HG03108 (cell line): ENCODE data around the gene UCP3.
"Not testable (repeated sequence)": the region's sequence is repeated elsewhere in the genome, so short reads cannot be mapped to it uniquely, and the experiment has no call there.

Experiments used
- ATAC-seq: cut with Tn5 transposase; IDR thresholded peaks from one replicate; pipeline ENCODE4 v1.9.1; 2021; ENCODE audit warnings: moderate library complexity; ENCODE audit not compliant: unreplicated experiment

Gene UCP3

GRCh38 chr11:74001822-74002286 is 7.0 kb downstream of the UCP3 start:
- ATAC-seq, result no peak

GRCh38 chr11:74000307-74001133 is 8.4 kb downstream of the UCP3 start:
- no peak for ATAC-seq

- ATAC-seq, result no peak
These were observed 9.1 kb downstream of the UCP3 start for GRCh38 chr11:73999581-74000306.

- ATAC-seq, result no peak
These were observed 9.9 kb downstream of the UCP3 start for GRCh38 chr11:73998846-73999575.

- no peak for ATAC-seq
These were observed 11.6 kb downstream of the UCP3 start for GRCh38 chr11:73997120-73997770.

GRCh38 chr11:73996161-73996747 is 12.6 kb downstream of the UCP3 start:
- no peak for ATAC-seq

GRCh38 chr11:73995731-73996130 is 13.2 kb downstream of the UCP3 start:
- ATAC-seq, result peak; percentile 48

GRCh38 chr11:73995247-73995646 is 13.6 kb downstream of the UCP3 start:
- ATAC-seq, result peak; percentile 37

GRCh38 chr11:73991471-73992006 is 17.3 kb downstream of the UCP3 start:
- peak; percentile 44 for ATAC-seq

- no peak for ATAC-seq
These were observed 18.2 kb downstream of the UCP3 start for GRCh38 chr11:73990730-73991129.

GRCh38 chr11:73989156-73989555 is 19.7 kb downstream of the UCP3 start:
- ATAC-seq, result no peak

- no peak for ATAC-seq
These were observed 20.7 kb downstream of the UCP3 start for GRCh38 chr11:73988227-73988626.

GRCh38 chr11:73985661-73986060 is 23.2 kb downstream of the UCP3 start:
- not testable (repeated sequence) for ATAC-seq

- ATAC-seq, result no peak
These were observed 24.9 kb downstream of the UCP3 start for GRCh38 chr11:73983741-73984538.

GRCh38 chr11:73982990-73983740 is 25.7 kb downstream of the UCP3 start:
- ATAC-seq, result peak; percentile 62

GRCh38 chr11:73982595-73982989 is 26.3 kb downstream of the UCP3 start, which contains the start of gene UCP2:
UCP2 (minus strand) TSS chr11:73982843; CDS start chr11:73978378, 4,465 bp downstream.
- peak; percentile 36 for ATAC-seq

GRCh38 chr11:73981051-73981805 is 27.7 kb downstream of the UCP3 start:
- ATAC-seq, result no peak
